Measurements from ENCODE around the gene MISP3.

- no peak for TF ChIP-seq POLR2A (IDR thresholded peaks at IDR 0.05)
- no peak for TF ChIP-seq CTCF (IDR thresholded peaks at IDR 0.05 in 8 of 11, conservative IDR thresholded peaks at IDR 0.05 in 3 of 11)
These were observed 29.6 kb downstream of the MISP3 start for GRCh38 chr19:14102102-14102696.

All from spleen (tissue), 7 donors.